GM12864 (cell line): Measurements from ENCODE around the gene MAP3K14.

Source experiments
- DNase-seq: peaks from one replicate; pipeline ENCODE4 v3.0.0-alpha.2; 2011; ENCODE audit warnings: low read depth
- H3K4me3 ChIP-seq: 2 replicates; pipeline ENCODE4 v1.5.1; 2011; ENCODE audit warnings: mild to moderate bottlenecking, low read depth, low read length, control low read depth
- TF ChIP-seq, protein P1 (sequence below): IDR thresholded peaks from 2 replicates; pipeline ENCODE4 v1.5.1; 2011; ENCODE audit warnings: low read depth, mild to moderate bottlenecking, moderate library complexity, low read length, control low read depth, inconsistent platforms; ENCODE audit errors: missing control alignments

MAP3K14 gene

DNA sequence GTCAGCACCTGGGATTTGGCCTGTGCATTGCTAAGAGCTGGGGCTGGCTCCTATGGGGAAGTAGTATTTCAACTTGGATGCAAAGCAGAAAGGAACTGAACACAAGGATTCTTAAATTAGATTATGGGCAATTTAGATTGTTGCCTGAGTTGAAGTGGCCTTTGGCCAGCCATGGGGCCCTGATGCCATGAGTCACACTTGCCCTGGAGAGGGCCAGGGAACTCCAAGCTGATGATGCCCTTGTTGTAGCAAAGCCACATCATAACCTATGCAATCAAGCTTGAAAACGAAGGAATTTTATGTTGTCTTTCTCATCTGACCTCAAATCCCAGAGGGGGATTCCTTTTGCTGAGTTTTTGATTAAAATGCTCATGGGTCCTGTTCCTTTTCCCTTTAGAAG, 51.0 kb downstream of the MAP3K14 start:
- DNase-seq = no peak
- TF ChIP-seq, protein P1, sequence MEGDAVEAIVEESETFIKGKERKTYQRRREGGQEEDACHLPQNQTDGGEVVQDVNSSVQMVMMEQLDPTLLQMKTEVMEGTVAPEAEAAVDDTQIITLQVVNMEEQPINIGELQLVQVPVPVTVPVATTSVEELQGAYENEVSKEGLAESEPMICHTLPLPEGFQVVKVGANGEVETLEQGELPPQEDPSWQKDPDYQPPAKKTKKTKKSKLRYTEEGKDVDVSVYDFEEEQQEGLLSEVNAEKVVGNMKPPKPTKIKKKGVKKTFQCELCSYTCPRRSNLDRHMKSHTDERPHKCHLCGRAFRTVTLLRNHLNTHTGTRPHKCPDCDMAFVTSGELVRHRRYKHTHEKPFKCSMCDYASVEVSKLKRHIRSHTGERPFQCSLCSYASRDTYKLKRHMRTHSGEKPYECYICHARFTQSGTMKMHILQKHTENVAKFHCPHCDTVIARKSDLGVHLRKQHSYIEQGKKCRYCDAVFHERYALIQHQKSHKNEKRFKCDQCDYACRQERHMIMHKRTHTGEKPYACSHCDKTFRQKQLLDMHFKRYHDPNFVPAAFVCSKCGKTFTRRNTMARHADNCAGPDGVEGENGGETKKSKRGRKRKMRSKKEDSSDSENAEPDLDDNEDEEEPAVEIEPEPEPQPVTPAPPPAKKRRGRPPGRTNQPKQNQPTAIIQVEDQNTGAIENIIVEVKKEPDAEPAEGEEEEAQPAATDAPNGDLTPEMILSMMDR = no peak

GRCh38 chr17:45264988-45265387, 51.8 kb downstream of the MAP3K14 start:
- H3K4me3 ChIP-seq = no peak overlapping the region
- TF ChIP-seq, protein P1 = no peak
- DNase-seq = no peak

More for the DNA sequence above, 51.0 kb downstream of the MAP3K14 start:
- H3K4me3 ChIP-seq = no peak overlapping the region

GRCh38 chr17:45264430-45264829, 52.4 kb downstream of the MAP3K14 start:
- DNase-seq = no peak
- TF ChIP-seq, protein P1 = no peak
- no peak overlapping the region for H3K4me3 ChIP-seq

- H3K4me3 ChIP-seq = no peak overlapping the region
- DNase-seq = no peak
- TF ChIP-seq, protein P1 = no peak
Measured at GRCh38 chr17:45263477-45263860, 53.4 kb downstream of the MAP3K14 start.

GRCh38 chr17:45262516-45263476, 54.0 kb downstream of the MAP3K14 start:
- TF ChIP-seq, protein P1 = no peak

GRCh38 chr17:45261577-45262515, 55.0 kb downstream of the MAP3K14 start, which contains the start of gene SPATA32:
Gene SPATA32 (minus strand): TSS chr17:45262094. CDS start chr17:45262016, 78 bp downstream.
- TF ChIP-seq, protein P1 = no peak
- DNase-seq = no peak
- peak within 1 kb of the TSS; percentile 48 for H3K4me3 ChIP-seq

More at GRCh38 chr17:45262516-45263476, 54.0 kb downstream of the MAP3K14 start:
- peak overlapping the region; percentile 48 for H3K4me3 ChIP-seq
- DNase-seq = no peak
